ENCODE results near the gene FOXRED1. TPM values are rescaled to one million over a fixed set of nuclear protein-coding genes. Genes with fewer than 3 reads are reported as not detected.

Gene FOXRED1
- total and polyA plus RNA-seq, 9 of the 15 experiments (the other 6 are each of a cell fraction or from before 2014, with no cell fraction given), result 14.1 to 94.4 (median 53.1) TPM

DNA sequence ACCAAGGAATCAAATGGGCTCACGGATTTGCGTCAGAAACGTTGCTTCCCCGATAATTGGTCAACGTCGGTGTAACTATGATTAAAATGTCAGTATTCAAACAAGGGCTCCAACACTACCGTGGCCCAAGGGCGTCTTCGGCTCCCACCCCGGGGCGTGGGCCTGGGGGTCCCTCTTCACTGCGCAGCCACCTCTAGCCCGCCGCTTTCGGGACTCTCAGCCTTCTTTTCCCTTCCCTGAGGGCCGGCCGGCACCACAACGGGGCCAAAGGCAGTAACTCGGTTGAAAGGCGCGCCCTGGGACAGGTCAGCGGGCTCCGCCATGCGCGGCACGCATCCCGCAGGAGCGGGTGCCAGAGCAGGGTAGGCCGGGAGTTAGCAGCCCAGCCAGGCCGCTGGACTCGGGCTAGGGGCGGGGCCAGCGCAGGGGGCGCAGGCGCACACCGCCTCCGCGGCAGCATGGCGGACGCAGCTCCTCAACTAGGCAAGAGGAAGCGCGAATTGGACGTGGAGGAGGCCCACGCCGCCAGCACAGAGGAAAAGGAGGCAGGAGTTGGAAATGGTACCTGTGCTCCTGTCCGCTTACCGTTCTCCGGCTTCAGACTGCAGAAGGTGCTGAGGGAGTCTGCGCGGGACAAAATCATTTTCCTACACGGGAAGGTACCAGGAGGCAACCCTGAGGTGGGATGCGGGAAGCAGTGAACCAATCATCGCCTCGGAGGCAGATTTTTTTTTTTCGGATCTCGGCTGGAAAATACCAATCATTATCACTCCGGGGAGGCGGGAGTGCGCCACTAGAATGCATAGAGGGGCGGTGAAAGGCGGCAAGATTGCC is 34.9 kb downstream of the FOXRED1 start, which contains the start of gene DCPS (continued):
- TF ChIP-seq, protein P1, sequence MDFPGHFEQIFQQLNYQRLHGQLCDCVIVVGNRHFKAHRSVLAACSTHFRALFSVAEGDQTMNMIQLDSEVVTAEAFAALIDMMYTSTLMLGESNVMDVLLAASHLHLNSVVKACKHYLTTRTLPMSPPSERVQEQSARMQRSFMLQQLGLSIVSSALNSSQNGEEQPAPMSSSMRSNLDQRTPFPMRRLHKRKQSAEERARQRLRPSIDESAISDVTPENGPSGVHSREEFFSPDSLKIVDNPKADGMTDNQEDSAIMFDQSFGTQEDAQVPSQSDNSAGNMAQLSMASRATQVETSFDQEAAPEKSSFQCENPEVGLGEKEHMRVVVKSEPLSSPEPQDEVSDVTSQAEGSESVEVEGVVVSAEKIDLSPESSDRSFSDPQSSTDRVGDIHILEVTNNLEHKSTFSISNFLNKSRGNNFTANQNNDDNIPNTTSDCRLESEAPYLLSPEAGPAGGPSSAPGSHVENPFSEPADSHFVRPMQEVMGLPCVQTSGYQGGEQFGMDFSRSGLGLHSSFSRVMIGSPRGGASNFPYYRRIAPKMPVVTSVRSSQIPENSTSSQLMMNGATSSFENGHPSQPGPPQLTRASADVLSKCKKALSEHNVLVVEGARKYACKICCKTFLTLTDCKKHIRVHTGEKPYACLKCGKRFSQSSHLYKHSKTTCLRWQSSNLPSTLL (IDR thresholded peaks at IDR 0.05), result no peak
- TF ChIP-seq, protein P2, sequence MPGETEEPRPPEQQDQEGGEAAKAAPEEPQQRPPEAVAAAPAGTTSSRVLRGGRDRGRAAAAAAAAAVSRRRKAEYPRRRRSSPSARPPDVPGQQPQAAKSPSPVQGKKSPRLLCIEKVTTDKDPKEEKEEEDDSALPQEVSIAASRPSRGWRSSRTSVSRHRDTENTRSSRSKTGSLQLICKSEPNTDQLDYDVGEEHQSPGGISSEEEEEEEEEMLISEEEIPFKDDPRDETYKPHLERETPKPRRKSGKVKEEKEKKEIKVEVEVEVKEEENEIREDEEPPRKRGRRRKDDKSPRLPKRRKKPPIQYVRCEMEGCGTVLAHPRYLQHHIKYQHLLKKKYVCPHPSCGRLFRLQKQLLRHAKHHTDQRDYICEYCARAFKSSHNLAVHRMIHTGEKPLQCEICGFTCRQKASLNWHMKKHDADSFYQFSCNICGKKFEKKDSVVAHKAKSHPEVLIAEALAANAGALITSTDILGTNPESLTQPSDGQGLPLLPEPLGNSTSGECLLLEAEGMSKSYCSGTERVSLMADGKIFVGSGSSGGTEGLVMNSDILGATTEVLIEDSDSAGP (CRISPR knock-in tag; IDR thresholded peaks at IDR 0.05), result peak; percentile 24; the same call in 1 of the 2 replicates
- TF ChIP-seq, protein P3, sequence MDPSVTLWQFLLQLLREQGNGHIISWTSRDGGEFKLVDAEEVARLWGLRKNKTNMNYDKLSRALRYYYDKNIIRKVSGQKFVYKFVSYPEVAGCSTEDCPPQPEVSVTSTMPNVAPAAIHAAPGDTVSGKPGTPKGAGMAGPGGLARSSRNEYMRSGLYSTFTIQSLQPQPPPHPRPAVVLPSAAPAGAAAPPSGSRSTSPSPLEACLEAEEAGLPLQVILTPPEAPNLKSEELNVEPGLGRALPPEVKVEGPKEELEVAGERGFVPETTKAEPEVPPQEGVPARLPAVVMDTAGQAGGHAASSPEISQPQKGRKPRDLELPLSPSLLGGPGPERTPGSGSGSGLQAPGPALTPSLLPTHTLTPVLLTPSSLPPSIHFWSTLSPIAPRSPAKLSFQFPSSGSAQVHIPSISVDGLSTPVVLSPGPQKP (CRISPR knock-in tag; IDR thresholded peaks at IDR 0.05), result no peak
- TF ChIP-seq, protein P4, sequence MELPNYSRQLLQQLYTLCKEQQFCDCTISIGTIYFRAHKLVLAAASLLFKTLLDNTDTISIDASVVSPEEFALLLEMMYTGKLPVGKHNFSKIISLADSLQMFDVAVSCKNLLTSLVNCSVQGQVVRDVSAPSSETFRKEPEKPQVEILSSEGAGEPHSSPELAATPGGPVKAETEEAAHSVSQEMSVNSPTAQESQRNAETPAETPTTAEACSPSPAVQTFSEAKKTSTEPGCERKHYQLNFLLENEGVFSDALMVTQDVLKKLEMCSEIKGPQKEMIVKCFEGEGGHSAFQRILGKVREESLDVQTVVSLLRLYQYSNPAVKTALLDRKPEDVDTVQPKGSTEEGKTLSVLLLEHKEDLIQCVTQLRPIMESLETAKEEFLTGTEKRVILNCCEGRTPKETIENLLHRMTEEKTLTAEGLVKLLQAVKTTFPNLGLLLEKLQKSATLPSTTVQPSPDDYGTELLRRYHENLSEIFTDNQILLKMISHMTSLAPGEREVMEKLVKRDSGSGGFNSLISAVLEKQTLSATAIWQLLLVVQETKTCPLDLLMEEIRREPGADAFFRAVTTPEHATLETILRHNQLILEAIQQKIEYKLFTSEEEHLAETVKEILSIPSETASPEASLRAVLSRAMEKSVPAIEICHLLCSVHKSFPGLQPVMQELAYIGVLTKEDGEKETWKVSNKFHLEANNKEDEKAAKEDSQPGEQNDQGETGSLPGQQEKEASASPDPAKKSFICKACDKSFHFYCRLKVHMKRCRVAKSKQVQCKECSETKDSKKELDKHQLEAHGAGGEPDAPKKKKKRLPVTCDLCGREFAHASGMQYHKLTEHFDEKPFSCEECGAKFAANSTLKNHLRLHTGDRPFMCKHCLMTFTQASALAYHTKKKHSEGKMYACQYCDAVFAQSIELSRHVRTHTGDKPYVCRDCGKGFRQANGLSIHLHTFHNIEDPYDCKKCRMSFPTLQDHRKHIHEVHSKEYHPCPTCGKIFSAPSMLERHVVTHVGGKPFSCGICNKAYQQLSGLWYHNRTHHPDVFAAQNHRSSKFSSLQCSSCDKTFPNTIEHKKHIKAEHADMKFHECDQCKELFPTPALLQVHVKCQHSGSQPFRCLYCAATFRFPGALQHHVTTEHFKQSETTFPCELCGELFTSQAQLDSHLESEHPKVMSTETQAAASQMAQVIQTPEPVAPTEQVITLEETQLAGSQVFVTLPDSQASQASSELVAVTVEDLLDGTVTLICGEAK (IDR thresholded peaks at IDR 0.05), result peak; percentile 46; the same call in 1 of the 2 replicates
- TF ChIP-seq, protein P4 (CRISPR knock-in tag; IDR thresholded peaks at IDR 0.05), result no peak
- TF ChIP-seq NR2F6 (CRISPR knock-in tag; IDR thresholded peaks at IDR 0.05) (0 out of 2 replicates have a peak, but pooled peaks have one; percentile 30), SIX5 (IDR thresholded peaks at IDR 0.05; ENCODE audit: borderline replicate concordance in 1 of 2, insufficient read depth in 1 of 2, low read depth in 1 of 2, low read length in 2 of 2) (no peak), ARHGAP35 (IDR thresholded peaks at IDR 0.05; ENCODE audit: partially characterized antibody) (no peak), ZNF717 (CRISPR knock-in tag; IDR thresholded peaks at IDR 0.05) (no peak), RAD21 (CRISPR knock-in tag; conservative IDR thresholded peaks at IDR 0.05 in 1 of 2, IDR thresholded peaks at IDR 0.05 in 1 of 2) (peak in 1 of 2 experiments; percentile 13; a peak in 1 of 4 replicates), TBL1XR1 (IDR thresholded peaks at IDR 0.05; ENCODE audit: low read length in 2 of 2) (no peak; a peak in 1 of 4 replicates)

Measured in K562 (cell line).